GM21737 (cell line): Measurements from ENCODE around the gene TTN.
"Not testable (repeated sequence)": the region's sequence is repeated elsewhere in the genome, so short reads cannot be mapped to it uniquely, and the experiment has no call there.

ENCODE experiments used
- ATAC-seq: cut with Tn5 transposase; IDR thresholded peaks from one replicate; pipeline ENCODE4 v1.9.1; 2021; ENCODE audit warnings: mild to moderate bottlenecking, moderate library complexity; ENCODE audit not compliant: unreplicated experiment

The TTN gene

DNA sequence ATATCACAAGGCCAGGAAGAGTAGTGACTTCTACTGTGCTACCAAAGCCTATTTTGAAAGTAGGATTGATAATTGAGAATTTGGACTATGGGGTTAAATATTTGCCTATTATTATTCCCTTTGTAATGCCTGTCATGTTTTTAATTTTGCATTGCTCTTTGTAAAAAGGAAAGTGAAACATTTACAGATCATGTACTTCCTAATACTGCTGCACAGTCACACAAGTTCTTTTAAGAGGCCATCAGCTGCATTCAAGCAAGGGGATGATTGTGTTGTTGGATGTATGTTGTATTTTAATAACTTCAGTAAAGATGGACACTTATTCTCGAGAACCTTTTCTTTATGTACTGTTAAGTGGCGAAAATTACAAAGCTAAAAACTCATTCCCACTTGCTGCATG is 256.9 kb downstream of the TTN start:
- no peak for ATAC-seq

DNA sequence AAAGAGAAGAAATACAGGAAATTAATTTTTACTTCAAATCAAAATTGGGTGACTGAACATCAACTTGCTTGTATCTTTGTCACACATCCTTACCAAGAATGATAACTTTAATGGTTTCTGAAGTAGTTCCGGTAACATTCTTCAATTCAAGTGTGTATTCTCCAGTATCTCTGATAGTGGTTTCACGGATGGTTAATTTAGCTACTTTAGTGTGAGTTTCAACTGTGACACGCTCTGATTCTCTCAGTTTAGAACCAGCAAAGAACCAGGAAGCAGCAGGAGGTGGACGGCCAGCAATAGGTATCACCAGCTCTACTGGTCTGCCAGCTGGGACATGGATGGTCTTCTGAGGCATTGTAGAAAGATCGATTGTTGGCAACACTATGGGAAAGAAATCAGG is 264.7 kb downstream of the TTN start:
- no peak for ATAC-seq

DNA sequence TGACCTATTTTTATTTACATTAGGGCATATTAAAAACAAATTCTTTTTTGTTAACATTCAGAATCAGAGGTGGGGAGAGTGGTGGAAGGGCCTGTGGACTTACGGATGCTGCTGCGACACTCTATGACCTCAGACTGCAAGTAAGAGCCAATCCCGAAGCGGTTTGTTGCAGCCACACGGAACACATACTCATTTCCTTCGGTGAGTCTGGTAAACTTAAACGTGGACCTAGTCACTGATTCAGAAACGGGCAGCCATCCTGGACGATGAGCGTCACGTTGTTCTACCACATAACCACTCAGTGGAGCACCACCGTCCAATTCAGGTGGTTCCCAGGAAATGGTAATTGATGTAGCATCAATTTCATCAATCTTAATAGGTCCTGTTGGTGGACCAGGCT is 265.1 kb downstream of the TTN start:
- no peak for ATAC-seq

DNA sequence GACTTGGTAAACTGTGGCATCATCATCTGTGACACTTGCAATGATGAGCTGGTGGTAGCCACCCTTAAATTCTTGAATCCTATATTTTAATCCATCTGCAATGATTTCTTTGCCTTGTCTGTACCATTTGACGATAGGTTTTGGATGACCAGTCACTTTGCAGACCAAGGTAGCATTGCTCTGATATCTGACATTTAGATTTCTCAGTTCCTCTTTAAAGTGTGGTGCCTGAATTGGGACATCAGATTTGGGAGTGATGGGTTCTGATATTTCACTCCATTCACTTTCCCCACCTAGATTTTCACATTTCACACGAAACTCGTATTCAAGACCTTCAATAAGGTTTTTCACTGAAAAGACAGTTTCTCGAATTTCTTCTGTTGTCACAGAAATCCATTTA is 271.2 kb downstream of the TTN start:
- no peak for ATAC-seq

DNA sequence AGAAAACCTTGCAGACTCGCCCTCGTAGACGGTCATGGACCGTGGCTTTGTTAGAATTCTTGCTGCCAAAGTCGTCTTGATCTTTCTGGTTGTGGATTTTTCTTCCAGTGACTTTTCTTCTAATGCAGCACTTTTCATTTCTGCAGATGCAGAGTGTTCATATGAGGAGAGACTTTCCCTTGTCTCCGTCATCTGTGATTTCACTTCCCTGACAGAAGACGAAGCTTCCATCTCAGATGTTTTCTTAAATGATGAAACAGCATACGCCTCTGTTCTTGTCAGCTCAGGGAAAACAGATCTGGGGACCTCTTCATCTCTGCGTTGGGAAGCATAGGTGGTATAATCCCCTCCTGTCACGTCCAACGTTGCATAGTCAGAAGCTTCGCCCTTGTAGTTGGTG is 276.1 kb downstream of the TTN start:
- no peak for ATAC-seq

DNA sequence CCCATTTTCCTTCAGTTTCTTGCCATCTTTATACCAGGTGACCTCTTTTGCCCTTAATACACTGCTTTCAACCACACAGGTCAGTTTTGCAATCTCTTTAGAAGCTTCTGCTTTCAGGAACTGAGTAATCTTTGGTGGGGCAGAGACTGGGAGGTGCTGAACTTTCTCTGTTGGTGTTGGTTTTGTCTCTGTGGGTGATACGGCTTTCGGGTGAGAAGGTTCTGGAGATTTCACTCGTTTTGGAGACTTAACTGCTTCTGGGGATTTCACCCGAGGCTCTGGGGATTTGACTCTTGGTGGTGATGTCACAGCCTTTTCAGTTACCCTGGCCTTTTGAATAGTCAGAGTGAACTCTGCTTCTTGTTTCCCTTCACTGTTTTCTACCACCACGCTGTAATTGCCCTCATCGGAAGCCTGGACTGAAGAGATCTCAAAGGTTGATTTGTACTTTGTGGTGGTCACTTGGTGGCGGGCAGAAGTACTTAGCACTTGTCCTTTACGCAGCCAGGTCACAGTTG is 276.5 kb downstream of the TTN start:
- ATAC-seq, result peak; percentile 91

DNA sequence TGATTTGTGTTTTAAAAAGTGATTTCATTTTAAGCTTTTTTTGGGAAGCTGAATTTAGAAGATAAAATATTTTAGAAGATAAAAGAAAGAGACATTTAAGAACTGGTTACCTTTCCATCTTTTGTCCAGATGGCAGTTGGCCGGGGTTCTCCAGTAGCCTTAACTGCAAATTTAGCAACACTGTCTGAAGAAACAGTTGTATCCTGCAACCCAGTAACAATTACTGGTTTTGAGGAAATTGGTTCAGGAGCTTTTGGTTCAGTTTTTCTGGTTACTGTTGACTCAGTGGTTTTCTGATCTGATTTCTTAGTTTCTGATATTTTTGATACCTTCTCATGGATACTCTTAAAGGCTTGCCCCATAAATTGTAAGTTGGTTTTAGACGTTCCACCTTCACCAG is 277.1 kb downstream of the TTN start:
- peak; percentile 5 for ATAC-seq

DNA sequence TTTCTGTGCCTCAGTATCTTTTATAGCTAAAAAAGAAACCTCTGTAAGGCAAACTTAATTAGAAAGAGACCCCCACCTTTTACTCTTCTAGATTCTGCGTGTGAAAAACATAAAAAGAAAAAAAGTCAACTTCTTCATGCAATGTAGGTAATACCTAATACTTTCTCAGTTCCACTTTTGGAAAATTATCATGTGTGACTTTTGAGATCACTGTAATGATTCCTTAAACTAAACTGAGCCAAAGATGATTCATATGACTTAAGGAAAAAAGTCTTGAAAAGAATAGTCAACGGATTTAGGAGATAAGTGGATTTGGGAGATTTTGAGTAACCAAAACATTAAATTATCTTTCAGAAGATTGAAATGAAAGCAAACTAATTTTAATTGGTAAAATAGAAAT is 278.0 kb downstream of the TTN start:
- ATAC-seq, result no peak

DNA sequence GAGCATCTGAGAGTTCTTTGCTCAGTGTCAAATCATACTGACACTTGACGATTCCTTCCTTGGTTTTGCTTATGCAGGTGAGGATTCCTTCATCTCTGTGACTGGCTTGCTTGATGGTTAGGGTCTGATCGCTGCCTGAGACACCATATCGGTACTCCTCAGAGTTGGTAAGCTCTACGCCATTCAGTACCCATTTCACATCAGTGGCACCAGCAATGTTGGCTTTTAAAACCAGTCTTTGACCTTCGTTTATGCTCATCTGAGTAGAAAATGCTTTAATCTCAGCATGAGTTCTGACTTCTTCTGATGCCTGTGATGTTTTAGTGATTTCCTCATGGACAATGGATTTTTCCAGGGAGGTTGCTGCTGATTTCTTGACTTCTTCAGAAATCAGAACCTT is 278.6 kb downstream of the TTN start:
- ATAC-seq, result no peak

DNA sequence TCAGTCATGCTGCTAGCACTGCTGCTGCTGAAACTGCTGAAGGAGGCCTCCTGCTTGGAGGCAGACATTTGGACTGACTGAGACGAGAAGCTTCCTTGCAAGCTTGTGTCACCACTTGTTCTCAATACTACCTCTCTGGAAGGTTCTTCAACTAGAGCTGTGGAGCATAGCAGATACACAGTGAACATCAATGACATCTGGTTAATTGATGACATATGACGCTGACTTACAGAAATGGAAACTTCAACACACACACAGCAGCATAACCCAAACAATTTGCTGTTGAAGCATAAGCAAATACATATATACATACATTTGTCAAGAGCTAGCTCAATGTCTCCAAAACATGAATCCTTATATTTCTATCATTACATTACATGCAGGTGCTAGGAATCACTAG is 279.6 kb downstream of the TTN start:
- ATAC-seq, result no peak

DNA sequence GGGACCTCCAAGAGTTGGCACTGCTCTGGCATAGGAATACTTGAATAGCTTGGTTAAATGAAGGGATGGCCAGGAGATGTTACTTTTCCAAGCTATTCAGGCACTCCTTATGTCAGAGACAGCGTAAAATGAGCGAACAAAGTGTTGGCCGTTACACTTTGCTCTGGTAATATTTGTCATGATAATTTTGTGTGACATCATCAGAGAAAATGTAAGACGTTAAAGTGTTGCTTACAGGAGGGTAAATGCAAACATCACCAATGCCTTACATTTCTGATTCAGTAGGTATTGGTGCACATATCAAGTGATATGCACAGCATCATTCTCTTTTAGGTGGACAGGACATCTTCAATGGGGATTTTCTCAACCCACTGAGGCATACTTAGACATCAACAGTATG is 281.0 kb downstream of the TTN start:
- no peak for ATAC-seq

DNA sequence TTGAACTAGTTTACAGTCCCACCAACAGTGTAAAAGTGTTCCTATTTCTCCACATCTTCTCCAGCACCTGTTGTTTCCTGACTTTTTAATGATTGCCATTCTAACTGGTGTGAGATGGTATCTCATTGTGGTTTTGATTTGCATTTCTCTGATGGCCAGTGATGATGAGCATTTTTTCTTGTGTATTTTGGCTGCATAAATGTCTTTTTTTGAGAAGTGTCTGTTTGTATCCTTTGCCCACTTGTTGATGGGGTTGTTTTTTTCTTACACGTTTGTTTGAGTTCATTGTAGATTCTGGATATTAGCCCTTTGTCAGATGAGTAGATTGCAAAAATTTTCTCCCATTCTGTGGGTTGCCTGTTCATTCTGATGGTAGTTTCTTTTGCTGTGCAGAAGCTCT is 281.8 kb downstream of the TTN start:
- ATAC-seq, result not testable (repeated sequence)

DNA sequence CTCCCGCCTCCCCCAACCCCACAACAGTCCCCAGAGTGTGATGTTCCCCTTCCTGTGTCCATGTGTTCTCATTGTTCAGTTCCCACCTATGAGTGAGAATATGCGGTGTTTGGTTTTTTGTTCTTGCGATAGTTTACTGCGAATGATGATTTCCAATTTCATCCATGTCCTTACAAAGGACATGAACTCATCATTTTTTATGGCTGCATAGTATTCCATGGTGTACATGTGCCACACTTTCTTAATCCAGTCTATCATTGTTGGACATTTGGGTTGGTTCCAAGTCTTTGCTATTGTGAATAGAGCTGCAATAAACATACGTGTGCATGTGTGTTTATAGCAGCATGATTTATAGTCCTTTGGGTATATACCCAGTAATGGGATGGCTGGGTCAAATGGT is 282.2 kb downstream of the TTN start:
- ATAC-seq, result not testable (repeated sequence)

DNA sequence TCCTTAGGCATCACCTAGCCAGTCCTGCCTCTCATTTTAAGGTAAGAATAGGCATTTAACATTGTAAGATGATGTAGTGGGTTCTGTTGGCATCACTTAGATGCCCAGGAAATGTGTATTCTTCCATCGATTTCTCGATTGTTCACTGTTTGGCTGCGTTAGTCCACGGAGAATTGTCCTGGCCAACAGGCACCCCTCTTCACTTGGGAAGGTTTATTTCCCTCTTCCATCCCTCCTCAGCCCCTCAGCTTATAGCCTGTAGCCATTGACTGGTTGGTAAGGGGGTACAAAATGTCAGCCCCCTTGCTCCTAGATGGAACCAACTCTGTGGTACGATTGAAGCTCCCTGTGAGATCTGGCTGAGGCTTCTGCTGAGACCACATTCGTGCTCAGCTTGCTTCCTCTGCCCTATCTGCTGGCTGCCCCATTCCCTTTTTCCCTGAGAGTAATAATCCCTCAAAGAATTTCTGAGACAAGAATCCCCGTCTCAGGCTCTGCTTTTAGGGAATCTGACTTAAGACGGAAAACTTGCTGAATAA is 283.6 kb downstream of the TTN start:
- ATAC-seq, result peak; percentile 4

DNA sequence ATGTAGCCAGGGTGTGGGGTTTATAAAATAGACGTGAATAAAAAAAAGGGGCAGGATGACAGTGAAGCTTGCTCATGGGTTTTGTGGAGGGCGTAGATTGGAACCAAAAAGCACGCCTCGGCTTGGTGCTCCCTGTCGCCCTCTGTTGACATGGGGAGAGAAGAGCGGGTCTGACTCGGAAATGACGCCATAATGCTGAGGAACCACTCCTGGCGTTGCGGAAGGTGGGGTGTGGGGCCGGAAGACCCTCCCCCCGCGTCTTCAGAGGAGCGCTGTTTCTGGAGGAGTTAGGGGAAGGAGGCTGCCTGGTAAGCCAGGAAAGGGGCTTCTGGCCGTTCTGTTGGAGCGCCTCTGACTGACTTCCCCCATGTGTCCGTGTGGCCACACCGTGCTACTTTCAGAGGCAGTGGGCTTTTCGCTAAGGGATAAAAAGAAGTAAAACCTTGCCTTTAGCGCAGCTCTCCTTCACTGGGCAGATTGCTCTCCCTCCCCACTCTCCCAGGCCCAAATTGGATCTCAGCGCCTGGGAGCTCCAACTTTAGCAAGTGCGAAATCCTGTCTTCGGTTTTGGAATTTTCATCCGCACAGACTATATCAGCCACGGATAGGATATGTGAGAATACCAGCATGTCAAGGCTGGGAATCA is 284.1 kb downstream of the TTN start:
- peak; percentile 89 for ATAC-seq

DNA sequence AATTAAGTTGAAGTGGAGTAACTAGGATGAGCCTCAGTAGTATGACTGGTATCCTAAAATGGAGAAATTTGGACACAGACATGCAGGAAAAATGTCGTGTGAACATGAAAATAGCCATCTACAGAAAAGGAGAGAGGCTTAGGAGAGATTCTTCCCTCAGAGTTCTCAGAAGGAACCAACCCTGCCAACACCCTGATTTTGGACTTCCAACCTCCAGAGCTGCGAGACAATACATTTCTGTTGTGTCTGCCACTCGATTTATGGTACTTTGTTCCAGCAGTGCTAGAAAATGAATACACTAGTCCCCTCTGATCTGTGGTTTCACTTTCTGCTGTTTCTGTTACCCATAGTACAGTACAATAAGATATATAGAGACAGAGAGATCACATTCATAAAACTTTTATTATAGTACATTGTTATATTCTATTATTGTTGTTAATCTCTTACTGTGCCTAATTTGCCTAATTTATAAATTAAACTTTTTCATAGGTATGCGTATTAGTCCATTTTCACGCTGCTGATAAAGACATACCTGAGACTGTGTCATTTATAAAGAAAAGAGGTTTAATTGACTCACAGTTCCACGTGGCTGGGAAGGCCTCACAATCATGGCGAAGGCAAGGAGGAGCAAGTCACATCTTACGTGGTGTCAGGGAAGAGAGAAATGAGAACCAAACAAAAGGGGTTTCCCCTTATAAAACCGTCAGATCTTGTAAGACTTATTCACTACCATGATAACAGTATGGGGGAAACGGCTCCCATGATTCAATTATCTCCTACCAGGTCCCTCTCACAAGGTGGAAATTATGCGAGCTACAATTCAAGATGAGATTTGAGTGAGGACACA is 285.7 kb downstream of the TTN start:
- no peak for ATAC-seq

DNA sequence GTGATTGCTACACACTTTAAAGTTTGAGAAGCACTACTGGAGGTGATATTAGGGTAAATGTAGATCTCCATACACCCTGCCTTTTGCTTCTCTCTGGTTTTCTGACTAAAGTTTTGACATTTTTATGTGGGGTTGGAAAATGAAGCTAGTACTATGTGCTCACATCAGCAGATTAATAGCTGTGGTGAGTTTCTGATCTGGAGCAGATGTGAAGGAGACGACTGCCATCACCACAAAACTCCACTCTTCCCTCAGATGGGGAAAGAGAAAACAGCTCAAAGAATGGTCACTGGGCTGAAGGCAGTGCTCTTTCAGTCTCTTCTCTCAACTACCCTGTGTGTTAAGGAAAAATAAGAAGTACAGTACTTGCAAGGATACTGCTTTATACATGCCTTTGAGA is 289.7 kb downstream of the TTN start:
- no peak for ATAC-seq

DNA sequence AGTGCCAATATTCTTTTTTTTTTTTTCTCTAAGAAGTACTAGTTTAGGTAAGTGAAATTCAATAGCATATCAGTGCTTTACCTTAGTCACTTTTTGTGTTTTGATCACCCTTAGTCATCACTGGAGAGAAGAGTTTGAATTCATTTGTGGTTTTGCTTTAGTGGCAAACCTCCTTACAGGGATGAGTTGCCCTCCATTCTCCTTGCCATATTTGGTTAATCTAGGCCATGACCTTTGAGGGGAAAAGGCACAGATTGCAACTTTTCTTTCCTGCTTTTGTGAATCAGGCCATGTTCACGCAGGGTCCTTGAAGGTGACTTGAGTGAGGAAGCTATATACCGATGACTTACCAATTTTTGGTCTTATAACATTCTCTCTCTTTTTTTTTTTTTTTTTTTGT is 292.6 kb downstream of the TTN start:
- ATAC-seq, result no peak

DNA sequence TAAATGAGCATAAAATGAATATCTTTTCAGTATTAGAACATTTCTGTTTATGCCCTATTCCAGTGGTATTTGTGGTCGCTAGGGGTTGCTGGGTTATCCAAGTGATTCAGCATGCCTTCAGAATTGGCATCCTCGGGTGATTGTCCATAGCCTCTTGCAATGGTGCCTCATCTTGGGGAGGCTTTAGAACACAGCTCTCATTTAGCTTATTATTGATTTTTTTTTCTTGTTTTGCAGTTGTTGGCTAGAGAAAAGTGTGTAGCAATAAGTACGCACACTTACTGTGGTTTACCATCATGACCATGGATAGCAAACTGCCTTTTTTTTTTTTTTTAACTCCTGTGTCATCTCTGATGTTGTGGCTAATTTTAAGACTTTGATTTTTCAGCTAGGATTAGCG is 293.3 kb downstream of the TTN start:
- no peak for ATAC-seq

DNA sequence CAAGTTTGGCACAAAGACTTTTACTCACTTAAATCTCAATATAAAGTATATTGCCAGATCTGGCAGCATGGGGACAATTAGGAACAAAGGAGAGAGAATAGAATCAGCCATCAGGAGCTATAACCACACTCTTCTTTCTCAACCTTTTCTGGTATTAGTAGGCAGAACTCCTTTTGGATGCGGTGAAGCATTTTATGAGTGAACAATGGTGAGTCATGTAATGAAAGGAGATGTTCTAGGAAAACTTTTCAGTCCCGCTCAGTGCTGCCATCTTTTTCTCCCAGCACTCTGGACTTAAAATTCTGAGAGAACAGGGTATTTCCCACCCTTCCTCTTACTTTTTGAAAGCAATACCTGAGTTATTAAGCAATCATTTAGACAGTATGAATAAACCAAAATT is 294.7 kb downstream of the TTN start:
- ATAC-seq, result no peak

DNA sequence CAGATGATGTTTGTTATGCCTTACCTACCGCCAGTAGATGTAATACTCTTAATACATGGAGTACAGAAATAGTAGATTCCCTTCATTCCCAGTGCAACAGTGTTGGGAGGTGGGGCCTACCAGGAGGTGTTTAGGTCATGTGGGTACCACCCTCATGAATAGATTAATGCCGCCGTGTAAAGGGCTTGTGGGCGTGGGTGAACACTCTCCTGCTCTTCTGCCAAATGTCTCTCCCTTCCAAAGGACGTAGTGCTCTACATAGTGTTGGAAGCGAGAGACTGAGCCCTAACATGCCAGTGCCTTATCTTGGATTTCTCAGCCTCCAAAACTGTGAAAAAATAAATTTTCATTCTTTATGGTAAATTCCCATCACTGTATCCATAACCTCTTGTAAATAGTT is 296.8 kb downstream of the TTN start:
- ATAC-seq, result no peak

DNA sequence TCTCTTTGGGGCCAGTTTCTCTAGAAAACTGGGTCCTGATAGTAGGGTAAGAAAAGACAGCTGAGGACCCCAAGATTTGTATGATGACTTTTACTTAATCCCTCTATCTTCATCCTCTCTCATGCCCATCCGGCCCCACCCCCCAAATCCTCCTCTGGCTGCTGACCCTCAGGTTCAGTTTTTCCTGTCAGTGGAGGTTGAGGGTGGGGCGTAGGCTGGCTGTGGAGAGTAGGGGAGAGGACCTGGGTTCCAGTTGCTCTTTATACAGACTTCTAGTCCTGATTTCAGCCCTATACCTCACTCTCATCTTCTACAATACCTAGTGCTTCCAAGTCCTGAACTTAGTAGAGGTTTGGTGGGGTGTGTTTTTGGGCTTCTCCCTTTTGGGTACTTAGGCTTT is 298.6 kb downstream of the TTN start:
- ATAC-seq, result no peak
